ENCODE measurements around the gene FLYWCH2.

Gene FLYWCH2

GRCh38 chr16:2842340-2843000, 40.5 kb upstream of the FLYWCH2 start:
- Histone ChIP-seq H3K27ac (ENCODE audit: low read length) (no peak overlapping the region), H3K4me1 (ENCODE audit: control insufficient read depth in 1 of 2, insufficient read depth in 2 of 2, low read length in 2 of 2) (no peaks in the 10 kb centered on the region), H3K27me3 (ENCODE audit: low read depth, low read length) (no peaks in the 10 kb centered on the region), H3K9me3 (ENCODE audit: control insufficient read depth in 1 of 2, low read length in 2 of 2) (no peaks in the 10 kb centered on the region), H3K36me3 (ENCODE audit: control insufficient read depth in 1 of 2, insufficient read depth in 2 of 2, low read length in 2 of 2) (no peaks in the 10 kb centered on the region), H3K4me3 (ENCODE audit: low read depth in 1 of 2, low read length in 2 of 2) (peak overlapping the region in 1 of 2 donors; percentile 16)

- Histone ChIP-seq H3K4me3 (ENCODE audit: low read depth in 1 of 2, low read length in 2 of 2) (no peak overlapping the region), H3K27ac (ENCODE audit: low read length) (no peak overlapping the region), H3K36me3 (ENCODE audit: control insufficient read depth in 1 of 2, insufficient read depth in 2 of 2, low read length in 2 of 2) (no peaks in the 10 kb centered on the region), H3K4me1 (ENCODE audit: control insufficient read depth in 1 of 2, insufficient read depth in 2 of 2, low read length in 2 of 2) (no peaks in the 10 kb centered on the region), H3K27me3 (ENCODE audit: low read depth, low read length) (no peaks in the 10 kb centered on the region), H3K9me3 (ENCODE audit: control insufficient read depth in 1 of 2, low read length in 2 of 2) (no peaks in the 10 kb centered on the region)
Measured at GRCh38 chr16:2843526-2843925, 39.5 kb upstream of the FLYWCH2 start.

GRCh38 chr16:2845116-2845515, 37.9 kb upstream of the FLYWCH2 start:
- Histone ChIP-seq H3K4me3 (ENCODE audit: low read depth in 1 of 2, low read length in 2 of 2) (no peak overlapping the region), H3K9me3 (ENCODE audit: control insufficient read depth in 1 of 2, low read length in 2 of 2) (no peaks in the 10 kb centered on the region), H3K27me3 (ENCODE audit: low read depth, low read length) (no peaks in the 10 kb centered on the region), H3K4me1 (ENCODE audit: control insufficient read depth in 1 of 2, insufficient read depth in 2 of 2, low read length in 2 of 2) (no peaks in the 10 kb centered on the region), H3K27ac (ENCODE audit: low read length) (no peak overlapping the region), H3K36me3 (ENCODE audit: control insufficient read depth in 1 of 2, insufficient read depth in 2 of 2, low read length in 2 of 2) (no peaks in the 10 kb centered on the region)

GRCh38 chr16:2846511-2847310, 36.3 kb upstream of the FLYWCH2 start:
- Histone ChIP-seq H3K4me1 (ENCODE audit: control insufficient read depth in 1 of 2, insufficient read depth in 2 of 2, low read length in 2 of 2) (no peaks in the 10 kb centered on the region), H3K27ac (ENCODE audit: low read length) (no peak overlapping the region), H3K27me3 (ENCODE audit: low read depth, low read length) (peaks cover 2% of the 10 kb centered on the region), H3K9me3 (ENCODE audit: control insufficient read depth in 1 of 2, low read length in 2 of 2) (no peaks in the 10 kb centered on the region), H3K36me3 (ENCODE audit: control insufficient read depth in 1 of 2, insufficient read depth in 2 of 2, low read length in 2 of 2) (no peaks in the 10 kb centered on the region), H3K4me3 (ENCODE audit: low read depth in 1 of 2, low read length in 2 of 2) (no peak overlapping the region)

GRCh38 chr16:2848933-2849725, 33.9 kb upstream of the FLYWCH2 start:
- Histone ChIP-seq H3K27me3 (ENCODE audit: low read depth, low read length) (peaks cover 5% of the 10 kb centered on the region), H3K36me3 (ENCODE audit: control insufficient read depth in 1 of 2, insufficient read depth in 2 of 2, low read length in 2 of 2) (no peaks in the 10 kb centered on the region), H3K9me3 (ENCODE audit: control insufficient read depth in 1 of 2, low read length in 2 of 2) (peaks cover 0 to 1% of the 10 kb centered on the region in 2 donors), H3K4me1 (ENCODE audit: control insufficient read depth in 1 of 2, insufficient read depth in 2 of 2, low read length in 2 of 2) (no peaks in the 10 kb centered on the region), H3K27ac (ENCODE audit: low read length) (no peak overlapping the region), H3K4me3 (ENCODE audit: low read depth in 1 of 2, low read length in 2 of 2) (no peak overlapping the region)

GRCh38 chr16:2852003-2852730, 30.8 kb upstream of the FLYWCH2 start:
- Histone ChIP-seq H3K27me3 (ENCODE audit: low read depth, low read length) (peaks cover 5% of the 10 kb centered on the region), H3K9me3 (ENCODE audit: control insufficient read depth in 1 of 2, low read length in 2 of 2) (peaks cover 5 to 9% of the 10 kb centered on the region in 2 donors), H3K4me1 (ENCODE audit: control insufficient read depth in 1 of 2, insufficient read depth in 2 of 2, low read length in 2 of 2) (no peaks in the 10 kb centered on the region), H3K27ac (ENCODE audit: low read length) (no peak overlapping the region), H3K4me3 (ENCODE audit: low read depth in 1 of 2, low read length in 2 of 2) (no peak overlapping the region), H3K36me3 (ENCODE audit: control insufficient read depth in 1 of 2, insufficient read depth in 2 of 2, low read length in 2 of 2) (no peaks in the 10 kb centered on the region)

- no peak overlapping the region for H3K4me3 ChIP-seq (ENCODE audit: low read depth in 1 of 2, low read length in 2 of 2)
- H3K9me3 ChIP-seq (ENCODE audit: control insufficient read depth in 1 of 2, low read length in 2 of 2): peaks cover 5 to 9% of the 10 kb centered on the region in 2 donors
- H3K36me3 ChIP-seq (ENCODE audit: control insufficient read depth in 1 of 2, insufficient read depth in 2 of 2, low read length in 2 of 2): no peaks in the 10 kb centered on the region
- H3K27me3 ChIP-seq (ENCODE audit: low read depth, low read length): peaks cover 13% of the 10 kb centered on the region
- no peaks in the 10 kb centered on the region for H3K4me1 ChIP-seq (ENCODE audit: control insufficient read depth in 1 of 2, insufficient read depth in 2 of 2, low read length in 2 of 2)
- no peak overlapping the region for H3K27ac ChIP-seq (ENCODE audit: low read length)
Measured at GRCh38 chr16:2852731-2853507, 30.1 kb upstream of the FLYWCH2 start.

- Histone ChIP-seq H3K9me3 (ENCODE audit: control insufficient read depth in 1 of 2, low read length in 2 of 2) (peaks cover 5 to 9% of the 10 kb centered on the region in 2 donors), H3K36me3 (ENCODE audit: control insufficient read depth in 1 of 2, insufficient read depth in 2 of 2, low read length in 2 of 2) (no peaks in the 10 kb centered on the region), H3K27me3 (ENCODE audit: low read depth, low read length) (peaks cover 19% of the 10 kb centered on the region), H3K4me1 (ENCODE audit: control insufficient read depth in 1 of 2, insufficient read depth in 2 of 2, low read length in 2 of 2) (no peaks in the 10 kb centered on the region), H3K27ac (ENCODE audit: low read length) (no peak overlapping the region), H3K4me3 (ENCODE audit: low read depth in 1 of 2, low read length in 2 of 2) (no peak overlapping the region)
Measured at GRCh38 chr16:2853531-2854073, 29.4 kb upstream of the FLYWCH2 start.

- Histone ChIP-seq H3K4me1 (ENCODE audit: control insufficient read depth in 1 of 2, insufficient read depth in 2 of 2, low read length in 2 of 2) (no peaks in the 10 kb centered on the region), H3K9me3 (ENCODE audit: control insufficient read depth in 1 of 2, low read length in 2 of 2) (peaks cover 5 to 11% of the 10 kb centered on the region in 2 donors), H3K4me3 (ENCODE audit: low read depth in 1 of 2, low read length in 2 of 2) (no peak overlapping the region), H3K27ac (ENCODE audit: low read length) (no peak overlapping the region), H3K36me3 (ENCODE audit: control insufficient read depth in 1 of 2, insufficient read depth in 2 of 2, low read length in 2 of 2) (no peaks in the 10 kb centered on the region), H3K27me3 (ENCODE audit: low read depth, low read length) (peaks cover 21% of the 10 kb centered on the region)
Measured at GRCh38 chr16:2854700-2855309, 28.2 kb upstream of the FLYWCH2 start.

GRCh38 chr16:2855536-2855935, 27.5 kb upstream of the FLYWCH2 start:
- Histone ChIP-seq H3K4me1 (ENCODE audit: control insufficient read depth in 1 of 2, insufficient read depth in 2 of 2, low read length in 2 of 2) (no peaks in the 10 kb centered on the region), H3K36me3 (ENCODE audit: control insufficient read depth in 1 of 2, insufficient read depth in 2 of 2, low read length in 2 of 2) (no peaks in the 10 kb centered on the region), H3K27me3 (ENCODE audit: low read depth, low read length) (peaks cover 21% of the 10 kb centered on the region), H3K9me3 (ENCODE audit: control insufficient read depth in 1 of 2, low read length in 2 of 2) (peaks cover 5 to 18% of the 10 kb centered on the region in 2 donors), H3K27ac (ENCODE audit: low read length) (no peak overlapping the region), H3K4me3 (ENCODE audit: low read depth in 1 of 2, low read length in 2 of 2) (no peak overlapping the region)

Data from muscle layer of duodenum (tissue), 2 donors.